OCI-LY1 (cell line): ENCODE results near the gene C1QB.

ENCODE experiments used
- H2AFZ ChIP-seq: fragments of 200-600 bp; sonication (generic), shearing (Covaris generic); 2 replicates; pipeline ENCODE4 v1.6.0; 2014; ENCODE audit warnings: antibody characterized with exemption, mild to moderate bottlenecking, low read length
- H3F3A ChIP-seq: fragments of 200-600 bp; sonication (generic), shearing (Covaris generic); 2 replicates; pipeline ENCODE4 v1.6.0; 2014; ENCODE audit warnings: mild to moderate bottlenecking, antibody characterized with exemption, low read length, moderate library complexity; ENCODE audit not compliant: insufficient read depth
- H3K27ac ChIP-seq: fragments of 200-600 bp; sonication (generic); 2 replicates; pipeline ENCODE4 v1.5.1; 2014; ENCODE audit warnings: low read length, mixed run types, mild to moderate bottlenecking, low read depth; ENCODE audit not compliant: poor library complexity, severe bottlenecking
- H3K27me3 ChIP-seq: fragments of 200-600 bp; sonication (generic); 2 replicates; pipeline ENCODE4 v1.6.0; 2014; ENCODE audit warnings: antibody characterized with exemption, mild to moderate bottlenecking, low read length, moderate library complexity; ENCODE audit not compliant: insufficient read depth
- H3K36me3 ChIP-seq: fragments of 200-600 bp; sonication (generic); 2 replicates; pipeline ENCODE4 v1.6.1; 2014; ENCODE audit warnings: mild to moderate bottlenecking, antibody characterized with exemption, low read length, moderate library complexity, mixed read lengths; ENCODE audit not compliant: insufficient read depth
- H3K4me1 ChIP-seq: fragments of 200-600 bp; sonication (generic); 2 replicates; pipeline ENCODE4 v1.5.1; 2014; ENCODE audit warnings: mild to moderate bottlenecking, low read length, moderate library complexity; ENCODE audit not compliant: insufficient read depth, severe bottlenecking
- H3K4me2 ChIP-seq: fragments of 200-600 bp; sonication (generic), shearing (Covaris generic); 2 replicates; pipeline ENCODE4 v1.6.1; 2014; ENCODE audit warnings: low read length
- H3K4me3 ChIP-seq: fragments of 200-600 bp; sonication (generic); 2 replicates; pipeline ENCODE4 v1.5.1; 2014; ENCODE audit warnings: low read length, low read depth, mild to moderate bottlenecking, mixed read lengths; ENCODE audit not compliant: poor library complexity, severe bottlenecking
- H3K79me2 ChIP-seq: fragments of 200-600 bp; shearing (Covaris generic); 2 replicates; pipeline ENCODE4 v1.6.1; 2016; ENCODE audit warnings: mixed run types, low read length, mixed read lengths; ENCODE audit not compliant: insufficient read depth
- H3K9ac ChIP-seq: fragments of 200-600 bp; sonication (generic), shearing (Covaris generic); 2 replicates; pipeline ENCODE4 v1.6.1; 2014; ENCODE audit warnings: mild to moderate bottlenecking, low read length, mixed read lengths
- H3K9me2 ChIP-seq: fragments of 200-600 bp; sonication (generic), shearing (Covaris generic); 2 replicates; pipeline ENCODE4 v1.6.1; 2014; ENCODE audit warnings: low read depth, mild to moderate bottlenecking, low read length, mixed read lengths
- H3K9me3 ChIP-seq: fragments of 200-600 bp; shearing (Covaris generic); 2 replicates; pipeline ENCODE4 v1.6.1; 2014; ENCODE audit warnings: low read length, mixed read lengths
- H4K20me1 ChIP-seq: fragments of 200-600 bp; sonication (generic), shearing (Covaris generic); 2 replicates; pipeline ENCODE4 v1.6.0; 2016; ENCODE audit warnings: mild to moderate bottlenecking, low read length; ENCODE audit not compliant: insufficient read depth
- CTCF ChIP-seq: fragments of 200-600 bp; sonication (generic), shearing (Covaris generic); IDR thresholded peaks from 2 replicates; pipeline ENCODE4 v1.5.1; 2017; ENCODE audit warnings: mild to moderate bottlenecking, antibody characterized with exemption, low read length, moderate library complexity, mixed read lengths
- EZH2 ChIP-seq: fragments of 200-600 bp; sonication (generic), shearing (Covaris generic); IDR thresholded peaks from 2 replicates; pipeline ENCODE4 v1.8.0; 2017; ENCODE audit warnings: borderline replicate concordance, mixed run types, mild to moderate bottlenecking, antibody characterized with exemption, low read length, moderate library complexity, mixed read lengths

The C1QB gene

GRCh38 chr1:22619798-22620197 lies 33.2 kb upstream of the C1QB start:
- no peak overlapping the region for H3K4me3 ChIP-seq
- H3K4me1 ChIP-seq = no peaks in the 10 kb centered on the region
- no peak overlapping the region for H3K9ac ChIP-seq
- H3K79me2 ChIP-seq = no peaks in the 10 kb centered on the region
- no peak overlapping the region for H3K4me2 ChIP-seq
- H3F3A ChIP-seq = no peaks in the 10 kb centered on the region
- no peaks in the 10 kb centered on the region for H4K20me1 ChIP-seq
- no peak for TF ChIP-seq EZH2
- no peak for TF ChIP-seq CTCF
- no peak overlapping the region for H3K27ac ChIP-seq
- H2AFZ ChIP-seq = no peak overlapping the region
- no peaks in the 10 kb centered on the region for H3K27me3 ChIP-seq
- no peaks in the 10 kb centered on the region for H3K9me3 ChIP-seq
- no peaks in the 10 kb centered on the region for H3K9me2 ChIP-seq
- H3K36me3 ChIP-seq = no peaks in the 10 kb centered on the region

GRCh38 chr1:22621761-22622160 lies 31.3 kb upstream of the C1QB start:
- no peak overlapping the region for H3K4me3 ChIP-seq
- no peak overlapping the region for H3K27ac ChIP-seq
- H3K9me3 ChIP-seq = no peaks in the 10 kb centered on the region
- no peaks in the 10 kb centered on the region for H3K36me3 ChIP-seq
- H4K20me1 ChIP-seq = no peaks in the 10 kb centered on the region
- H3K4me1 ChIP-seq = no peaks in the 10 kb centered on the region
- TF ChIP-seq CTCF (no peak), EZH2 (no peak)
- H3F3A ChIP-seq = no peaks in the 10 kb centered on the region
- no peaks in the 10 kb centered on the region for H3K9me2 ChIP-seq
- no peaks in the 10 kb centered on the region for H3K27me3 ChIP-seq
- no peak overlapping the region for H3K4me2 ChIP-seq
- no peaks in the 10 kb centered on the region for H3K79me2 ChIP-seq
- H2AFZ ChIP-seq = no peak overlapping the region
- no peak overlapping the region for H3K9ac ChIP-seq

- Histone ChIP-seq H3K79me2 (no peaks in the 10 kb centered on the region), H3K4me2 (no peak overlapping the region), H3F3A (no peaks in the 10 kb centered on the region), H3K4me3 (no peak overlapping the region), H3K36me3 (no peaks in the 10 kb centered on the region), H4K20me1 (no peaks in the 10 kb centered on the region), H3K9ac (no peak overlapping the region), H3K9me2 (no peaks in the 10 kb centered on the region), H3K27me3 (no peaks in the 10 kb centered on the region), H3K9me3 (no peaks in the 10 kb centered on the region), H3K4me1 (no peaks in the 10 kb centered on the region), H3K27ac (no peak overlapping the region), H2AFZ (no peak overlapping the region)
- TF ChIP-seq EZH2 = no peak
- TF ChIP-seq CTCF = no peak
Observed at GRCh38 chr1:22625262-22625925, 27.6 kb upstream of the C1QB start.
